Left ventricle myocardium inferior (tissue), 1 donor: Measurements from ENCODE around the gene FLT1. TPM values are rescaled to one million over a fixed set of nuclear protein-coding genes. Genes with fewer than 3 reads are reported as not detected.
A peak's percentile ranks its signal among the peaks of the same experiment; 100 is the strongest.

Experiments used
- DNase-seq: peaks from one replicate; pipeline ENCODE4 v3.0.0-alpha.2; 2020
- H3K27ac ChIP-seq: fragments of 200-600 bp; replicated peaks from 2 replicates; pipeline ENCODE4 v1.8.0; 2021
- H3K27me3 ChIP-seq: fragments of 200-600 bp; 2 replicates; pipeline ENCODE4 v1.8.0; 2021; ENCODE audit warnings: low read depth
- H3K36me3 ChIP-seq: fragments of 200-600 bp; 2 replicates; pipeline ENCODE4 v1.8.0; 2021
- H3K4me1 ChIP-seq: fragments of 200-600 bp; 2 replicates; pipeline ENCODE4 v1.8.0; 2021
- H3K4me3 ChIP-seq: fragments of 200-600 bp; 2 replicates; pipeline ENCODE4 v1.8.0; 2021; ENCODE audit warnings: mild to moderate bottlenecking, moderate library complexity
- H3K9me3 ChIP-seq: fragments of 200-600 bp; replicated peaks from 2 replicates; pipeline ENCODE4 v1.8.0; 2021
- CTCF ChIP-seq: fragments of 200-600 bp; IDR thresholded peaks from 2 replicates; pipeline ENCODE4 v1.8.0; 2021; ENCODE audit warnings: antibody characterized with exemption, mild to moderate bottlenecking, borderline replicate concordance
- intact Hi-C: fragments of 100-400 bp; cut with micrococcal nuclease; formaldehyde crosslinking; loops from one replicate; pipeline ENCODE4 v1.11.0; 2022
- total RNA-seq: library from RNA; stranded (reverse); fragmentation: NEBNext Ultra II Directional; extraction: Animal tissue kit (Norgen Biotek cat#: 25700); gene quantifications from one replicate; pipeline ENCODE4 v1.2.1, GENCODE V29; 2021
- donor health status: DM: no; HTN: yes; CAD: no; lungs with severe emphysema.

Gene FLT1
- total RNA-seq, 1 donor from 2014 or later: 40.7 TPM

GRCh38 chr13:28534801-28535200 is 39.9 kb upstream of the FLT1 start:
- no peak for DNase-seq
- Histone ChIP-seq H3K27me3 (peaks cover 42% of the 10 kb centered on the region), H3K4me3 (no peak overlapping the region), H3K27ac (no peak overlapping the region), H3K4me1 (peaks cover 30% of the 10 kb centered on the region), H3K9me3 (no peaks in the 10 kb centered on the region), H3K36me3 (no peaks in the 10 kb centered on the region)
- no peak for TF ChIP-seq CTCF
- intact Hi-C loops: no loop called here

GRCh38 chr13:28534210-28534609 is 39.3 kb upstream of the FLT1 start:
- no peak for DNase-seq
- Histone ChIP-seq H3K27ac (no peak overlapping the region), H3K36me3 (no peaks in the 10 kb centered on the region), H3K4me1 (peaks cover 30% of the 10 kb centered on the region), H3K4me3 (no peak overlapping the region), H3K27me3 (peaks cover 47% of the 10 kb centered on the region), H3K9me3 (no peaks in the 10 kb centered on the region)
- TF ChIP-seq CTCF: no peak
- intact Hi-C loops: no loop called here

GRCh38 chr13:28533441-28534166 is 38.7 kb upstream of the FLT1 start:
- Histone ChIP-seq H3K27ac (peak overlapping the region; percentile 92), H3K4me1 (peaks cover 30% of the 10 kb centered on the region), H3K9me3 (no peaks in the 10 kb centered on the region), H3K27me3 (peaks cover 53% of the 10 kb centered on the region), H3K36me3 (no peaks in the 10 kb centered on the region), H3K4me3 (peak overlapping the region; percentile 69)
- no peak for DNase-seq
- intact Hi-C loops: no loop called here
- no peak for TF ChIP-seq CTCF

GRCh38 chr13:28533125-28533436 is 38.2 kb upstream of the FLT1 start:
- intact Hi-C loops: no loop called here
- Histone ChIP-seq H3K9me3 (no peaks in the 10 kb centered on the region), H3K36me3 (no peaks in the 10 kb centered on the region), H3K27ac (peak overlapping the region; percentile 92), H3K27me3 (peaks cover 58% of the 10 kb centered on the region), H3K4me3 (peak overlapping the region; percentile 69), H3K4me1 (peaks cover 30% of the 10 kb centered on the region)
- TF ChIP-seq CTCF: no peak
- DNase-seq: no peak

- intact Hi-C loops: no loop called here
- DNase-seq: peak; percentile 53
- peaks cover 58% of the 10 kb centered on the region for H3K27me3 ChIP-seq
Observed at GRCh38 chr13:28532388-28533124, 37.6 kb upstream of the FLT1 start.

More at GRCh38 chr13:28532388-28533124, 37.6 kb upstream of the FLT1 start:
- Histone ChIP-seq H3K27ac (peak overlapping the region; percentile 92), H3K4me1 (peaks cover 30% of the 10 kb centered on the region), H3K36me3 (no peaks in the 10 kb centered on the region), H3K9me3 (no peaks in the 10 kb centered on the region), H3K4me3 (peak overlapping the region; percentile 69)
- no peak for TF ChIP-seq CTCF
